Breast epithelium (tissue), 4 donors: ENCODE measurements around the gene SPACA6. TPM values are rescaled to one million over a fixed set of nuclear protein-coding genes. Genes with fewer than 3 reads are reported as not detected.

Source experiments
- DNase-seq, 2 donors: peaks; one replicate each; pipeline ENCODE4 v3.0.0-alpha.2; 2019; ENCODE audit warnings: low spot score in 2 of 2
- H3K27ac ChIP-seq, 2 donors: fragments of 200-600 bp; sonication (generic) in 1 of 2; one replicate each; pipeline ENCODE4 v1.5.1; 2016 to 2019; ENCODE audit warnings: mild to moderate bottlenecking in 1 of 2
- H3K27me3 ChIP-seq, 2 donors: fragments of 200-600 bp; sonication (generic) in 1 of 2; one replicate each; pipeline versions ENCODE4 v1.5.1 to v1.6.0; 2017 to 2019; ENCODE audit warnings: control low read depth in 1 of 2, mild to moderate bottlenecking in 1 of 2
- H3K36me3 ChIP-seq: fragments of 200-600 bp; one replicate; pipeline ENCODE4 v1.5.1; 2019
- H3K4me1 ChIP-seq, 2 donors: fragments of 200-600 bp; sonication (generic); one replicate each; pipeline ENCODE4 v1.5.1; 2016 to 2019; ENCODE audit warnings: control low read depth in 1 of 2
- H3K4me3 ChIP-seq, 3 donors: fragments of 200-600 bp; sonication (generic); 1 replicate in 2 of 3; 2 replicates in 1 of 3; pipeline ENCODE4 v1.5.1; 2016 to 2019; ENCODE audit warnings: mild to moderate bottlenecking in 3 of 3, moderate library complexity in 2 of 3
- H3K9me3 ChIP-seq, 2 donors: fragments of 200-600 bp; sonication (generic) in 1 of 2; one replicate each; pipeline ENCODE4 v1.5.1; 2016 to 2019; ENCODE audit warnings: control low read depth in 1 of 2
- POLR2A ChIP-seq: fragments of 450-650 bp; IDR thresholded peaks from one replicate; pipeline ENCODE4 v1.6.1; 2016; ENCODE audit warnings: antibody characterized with exemption, mild to moderate bottlenecking, moderate library complexity
- POLR2AphosphoS5 ChIP-seq, 3 donors: sonication (generic); formaldehyde crosslinking; IDR thresholded peaks; one replicate each; pipeline ENCODE4 v1.6.1; 2017; ENCODE audit warnings: antibody characterized with exemption in 3 of 3
- intact Hi-C: fragments of 100-400 bp; cut with DNase I; formaldehyde crosslinking; loops from one replicate; pipeline ENCODE4 v1.15.1; 2023; ENCODE audit warnings: low total_unique reads
- total RNA-seq, 3 donors: library from RNA; depleted of rRNA; stranded (reverse); fragments of >200 nt; gene quantifications; one replicate each; pipeline ENCODE4 v1.1.0, GENCODE V29; 2016
- TF ChIP-seq, protein P1 (sequence below), 3 donors: fragments of 450-650 bp; IDR thresholded peaks; one replicate each; pipeline ENCODE4 v1.5.1; 2016 to 2017; ENCODE audit warnings: antibody characterized with exemption in 3 of 3, mild to moderate bottlenecking in 3 of 3, moderate library complexity in 3 of 3

SPACA6 gene
- total RNA-seq, 3 donors from 2014 or later: 9.1 to 29.3 (median 27.2) TPM

DNA sequence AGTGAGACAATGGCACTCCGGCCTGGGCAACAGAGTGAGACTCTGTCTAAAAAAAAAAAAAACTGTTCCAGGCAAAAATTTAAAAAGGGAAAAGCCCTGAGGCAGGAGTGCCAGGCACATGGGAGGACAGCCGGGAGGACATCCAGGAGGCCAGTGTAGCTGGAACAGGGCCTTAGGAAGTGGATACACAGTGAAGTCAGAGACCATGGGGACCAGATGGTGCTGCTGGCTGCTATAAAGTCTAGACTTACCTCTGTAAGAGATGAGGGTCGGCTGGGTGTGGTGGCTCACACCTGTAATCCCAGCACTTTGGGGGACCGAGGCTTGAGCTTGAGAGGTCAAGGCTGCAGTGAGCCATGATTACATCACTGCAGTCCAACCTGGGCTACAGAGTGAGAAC is 15.7 kb downstream of the SPACA6 start:
- Histone ChIP-seq H3K27me3 (no peaks in the 10 kb centered on the region), H3K4me1 (no peaks in the 10 kb centered on the region), H3K9me3 (no peaks in the 10 kb centered on the region), H3K27ac (no peak overlapping the region), H3K36me3 (no peaks in the 10 kb centered on the region), H3K4me3 (no peak overlapping the region)
- no peak for TF ChIP-seq POLR2A
- TF ChIP-seq, protein P1, sequence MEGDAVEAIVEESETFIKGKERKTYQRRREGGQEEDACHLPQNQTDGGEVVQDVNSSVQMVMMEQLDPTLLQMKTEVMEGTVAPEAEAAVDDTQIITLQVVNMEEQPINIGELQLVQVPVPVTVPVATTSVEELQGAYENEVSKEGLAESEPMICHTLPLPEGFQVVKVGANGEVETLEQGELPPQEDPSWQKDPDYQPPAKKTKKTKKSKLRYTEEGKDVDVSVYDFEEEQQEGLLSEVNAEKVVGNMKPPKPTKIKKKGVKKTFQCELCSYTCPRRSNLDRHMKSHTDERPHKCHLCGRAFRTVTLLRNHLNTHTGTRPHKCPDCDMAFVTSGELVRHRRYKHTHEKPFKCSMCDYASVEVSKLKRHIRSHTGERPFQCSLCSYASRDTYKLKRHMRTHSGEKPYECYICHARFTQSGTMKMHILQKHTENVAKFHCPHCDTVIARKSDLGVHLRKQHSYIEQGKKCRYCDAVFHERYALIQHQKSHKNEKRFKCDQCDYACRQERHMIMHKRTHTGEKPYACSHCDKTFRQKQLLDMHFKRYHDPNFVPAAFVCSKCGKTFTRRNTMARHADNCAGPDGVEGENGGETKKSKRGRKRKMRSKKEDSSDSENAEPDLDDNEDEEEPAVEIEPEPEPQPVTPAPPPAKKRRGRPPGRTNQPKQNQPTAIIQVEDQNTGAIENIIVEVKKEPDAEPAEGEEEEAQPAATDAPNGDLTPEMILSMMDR (IDR thresholded peaks at IDR 0.05): no peak
- no peak for TF ChIP-seq POLR2AphosphoS5 (IDR thresholded peaks at IDR 0.05)
- intact Hi-C loops: no loop called here
- no peak for DNase-seq

DNA sequence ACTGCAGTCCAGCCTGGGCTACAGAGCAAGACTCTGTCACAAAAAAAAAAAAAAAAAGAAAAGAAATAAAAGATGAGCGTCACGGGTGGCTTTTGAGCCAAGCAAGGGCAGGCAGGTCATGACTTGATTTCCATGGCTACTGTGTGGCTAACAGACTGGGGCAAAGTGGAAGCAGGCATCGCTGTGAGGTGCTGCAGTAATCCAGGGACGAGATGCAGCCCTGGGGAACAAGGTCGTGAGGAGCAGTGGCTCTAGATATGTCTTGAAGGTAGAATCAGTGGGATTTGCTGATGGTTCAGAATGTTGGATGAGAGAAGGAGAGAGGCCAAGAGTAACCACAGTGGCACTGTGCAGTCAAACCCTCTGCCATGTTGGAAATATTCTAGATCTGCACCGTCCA is 16.4 kb downstream of the SPACA6 start:
- Histone ChIP-seq H3K27ac (no peak overlapping the region), H3K36me3 (no peaks in the 10 kb centered on the region), H3K4me1 (no peaks in the 10 kb centered on the region), H3K27me3 (no peaks in the 10 kb centered on the region), H3K9me3 (no peaks in the 10 kb centered on the region), H3K4me3 (no peak overlapping the region)
- TF ChIP-seq POLR2AphosphoS5 (IDR thresholded peaks at IDR 0.05): no peak
- DNase-seq: no peak
- intact Hi-C loops: no loop called here

DNA sequence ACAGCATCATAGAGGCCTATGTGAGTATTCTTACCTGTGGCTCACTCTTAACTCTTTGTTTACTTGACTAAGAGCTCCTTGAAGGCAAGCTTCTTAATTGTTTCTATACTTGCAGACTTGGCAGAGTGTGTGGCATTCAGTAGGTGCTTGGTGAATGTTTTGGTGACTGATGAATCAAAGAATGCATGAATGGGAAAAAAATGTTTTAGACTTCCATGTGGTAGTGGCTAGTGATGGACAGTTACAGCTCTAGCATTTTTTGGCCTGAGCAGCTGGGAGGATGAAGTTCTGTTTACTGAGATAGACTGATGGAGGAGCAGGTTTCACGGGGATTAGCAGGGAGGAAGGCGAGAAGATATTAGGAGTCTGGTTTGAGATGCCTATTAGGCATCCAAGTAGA is 17.0 kb downstream of the SPACA6 start:
- intact Hi-C loops: no loop called here

DNA sequence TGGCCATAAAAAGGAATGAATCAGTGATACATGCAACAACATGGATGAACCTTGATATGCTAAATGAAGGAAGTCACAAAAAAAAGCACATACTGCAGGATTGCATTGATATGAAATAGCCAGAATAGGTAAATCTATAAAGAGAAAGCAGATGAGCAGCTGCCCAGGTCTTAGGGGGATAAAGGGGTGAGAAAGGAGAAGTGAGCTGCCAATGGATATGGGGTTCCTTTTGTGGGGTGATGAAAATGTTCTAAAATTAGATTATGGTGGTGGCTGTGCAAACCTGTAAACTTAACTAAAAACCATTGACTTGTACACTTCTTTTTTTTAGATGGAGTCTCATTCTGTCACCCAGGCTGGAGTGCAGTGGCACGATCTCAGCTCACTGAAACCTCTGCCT is 18.6 kb downstream of the SPACA6 start:
- DNase-seq: no peak
- H3K27ac ChIP-seq: no peak overlapping the region

More for the DNA sequence above, 17.0 kb downstream of the SPACA6 start:
- Histone ChIP-seq H3K27me3 (no peaks in the 10 kb centered on the region), H3K27ac (no peak overlapping the region), H3K36me3 (no peaks in the 10 kb centered on the region), H3K9me3 (no peaks in the 10 kb centered on the region), H3K4me3 (no peak overlapping the region), H3K4me1 (no peaks in the 10 kb centered on the region)
- TF ChIP-seq, protein P1 (IDR thresholded peaks at IDR 0.05): no peak
- no peak for TF ChIP-seq POLR2A
- no peak for TF ChIP-seq POLR2AphosphoS5 (IDR thresholded peaks at IDR 0.05)
- DNase-seq: no peak

DNA sequence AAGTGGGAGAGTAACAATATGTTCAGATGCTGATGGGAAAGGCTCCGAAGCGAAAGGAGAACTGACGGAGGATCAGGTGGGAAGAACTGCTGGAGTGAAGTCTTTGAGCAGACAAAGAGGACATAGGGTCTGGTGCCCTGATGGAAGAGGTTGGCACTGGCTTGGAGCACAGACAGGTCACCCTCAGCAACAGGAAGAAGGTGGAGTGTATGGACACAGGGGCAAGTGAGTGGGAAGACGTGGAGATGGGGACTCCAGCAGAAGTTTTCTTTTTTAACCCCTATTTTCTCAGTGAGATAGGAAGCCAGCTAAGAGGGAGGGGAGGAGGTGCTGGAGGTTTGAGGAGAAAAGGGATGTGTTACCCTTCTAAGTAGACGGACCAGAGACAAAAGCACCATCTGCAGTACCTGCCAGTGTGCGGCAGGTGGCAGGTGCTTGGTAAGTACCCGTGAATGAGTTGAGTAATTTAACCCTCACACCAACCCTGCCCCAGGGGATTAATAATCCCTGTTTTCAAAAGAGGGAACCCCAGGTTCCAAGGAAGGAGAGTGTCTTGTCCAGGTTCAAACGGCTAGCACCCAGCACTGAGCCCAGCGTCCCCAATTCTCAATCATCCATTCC is 19.4 kb downstream of the SPACA6 start:
- DNase-seq: no peak
- Histone ChIP-seq H3K4me1 (no peaks in the 10 kb centered on the region), H3K27me3 (peaks cover 0 to 9% of the 10 kb centered on the region in 2 donors), H3K4me3 (no peak overlapping the region), H3K36me3 (no peaks in the 10 kb centered on the region), H3K9me3 (no peaks in the 10 kb centered on the region), H3K27ac (no peak overlapping the region)
- intact Hi-C loops: no loop called here
- no peak for TF ChIP-seq POLR2A
- TF ChIP-seq, protein P1 (IDR thresholded peaks at IDR 0.05): peak in 2 of 3 donors; percentile 26 to 53

More for the DNA sequence above, 18.6 kb downstream of the SPACA6 start:
- Histone ChIP-seq H3K4me3 (no peak overlapping the region), H3K27me3 (peaks cover 0 to 2% of the 10 kb centered on the region in 2 donors), H3K36me3 (no peaks in the 10 kb centered on the region), H3K9me3 (no peaks in the 10 kb centered on the region), H3K4me1 (no peaks in the 10 kb centered on the region)
- intact Hi-C loops: no loop called here
- TF ChIP-seq, protein P1 (IDR thresholded peaks at IDR 0.05): no peak
- TF ChIP-seq POLR2AphosphoS5 (IDR thresholded peaks at IDR 0.05): no peak
- TF ChIP-seq POLR2A: no peak
